ENCODE measurements around the gene TRMT10A.

DNA sequence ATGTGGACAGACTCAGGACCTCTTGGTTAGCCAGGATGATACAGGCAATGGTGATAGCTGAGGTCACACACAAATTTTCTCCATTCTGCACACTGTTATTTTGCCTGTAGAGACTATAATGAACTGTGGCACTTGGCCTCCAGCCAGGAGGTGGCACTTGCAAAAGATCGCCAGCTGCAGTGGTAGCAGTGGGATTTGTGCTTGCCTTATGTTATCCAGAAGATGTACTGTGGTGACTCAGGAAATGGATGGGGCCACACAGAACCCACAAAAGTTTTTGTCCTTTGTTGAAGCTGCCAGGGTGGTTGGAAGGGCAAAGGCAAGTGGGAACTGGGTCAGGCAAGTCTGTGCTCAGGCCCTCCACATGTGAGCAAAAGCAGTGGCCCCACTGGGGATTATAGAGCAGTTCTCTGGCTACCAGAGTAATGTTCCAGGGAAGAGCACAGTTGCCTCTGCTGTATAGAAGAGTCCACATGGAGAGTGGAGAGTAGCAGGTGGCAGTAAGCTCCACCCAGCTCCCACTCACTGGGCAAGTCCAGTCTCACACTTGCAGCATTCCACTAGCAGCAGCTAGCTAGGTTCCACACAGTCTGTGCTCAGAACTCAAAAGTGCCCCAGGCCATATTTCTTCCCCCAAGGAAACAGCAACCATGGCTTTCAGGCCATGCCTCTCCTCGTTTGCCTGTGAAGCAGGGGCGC lies 58.9 kb downstream of the TRMT10A start:
- TF ChIP-seq YY1 (IDR thresholded peaks at IDR 0.05; ENCODE audit: insufficient read depth, insufficient read length), result no peak
- TF ChIP-seq ZNF274 (IDR thresholded peaks at IDR 0.05; ENCODE audit: low read depth, low read length), result no peak

All from NT2/D1 (cell line).